ENCODE data around the gene ADA.

Gene ADA

DNA sequence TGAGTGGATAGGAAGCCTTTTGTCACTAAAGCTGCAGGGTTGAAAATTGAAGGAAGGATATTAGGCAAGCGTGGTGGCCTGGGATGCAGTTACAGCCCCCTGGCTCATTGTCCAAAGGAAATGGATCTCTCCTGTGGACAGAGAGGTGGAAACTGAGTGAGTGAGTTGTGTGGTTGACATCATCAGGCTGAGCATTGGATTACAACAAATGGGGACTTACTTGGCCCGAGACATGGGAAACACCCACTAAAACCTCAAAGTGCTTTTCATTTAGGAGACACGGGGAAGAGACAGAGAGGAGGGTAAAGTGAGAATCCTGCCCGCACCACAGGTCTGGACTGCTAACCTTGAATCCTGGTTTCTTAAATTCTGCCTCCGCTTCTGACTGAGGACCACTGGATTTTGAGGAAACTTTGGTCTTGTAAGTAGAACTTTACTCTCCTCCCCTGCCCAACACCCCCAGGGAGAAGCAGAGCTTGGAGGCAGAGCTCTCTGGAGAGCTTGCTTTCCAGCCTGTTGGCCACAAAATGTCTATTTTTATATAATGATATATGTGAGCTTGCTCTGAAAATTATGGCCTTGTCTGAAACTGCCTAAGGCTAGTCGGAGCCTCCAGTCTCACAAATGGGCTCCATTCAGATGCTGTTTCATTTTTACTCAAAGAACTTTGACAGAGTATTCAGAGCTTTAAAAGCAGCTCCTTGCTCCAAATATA is 69.0 kb downstream of the ADA start, which contains the start of gene PKIG:
PKIG (plus strand) TSS at position 269 of the 715 bp plus-strand sequence. CDS start 31,978 bp downstream, outside the sequence.
- no peak for DNase-seq (ENCODE audit: low read depth)
- no peak within 1 kb of the TSS for H3K4me3 ChIP-seq (ENCODE audit: low read depth, low read length)
- TF ChIP-seq, protein P1, sequence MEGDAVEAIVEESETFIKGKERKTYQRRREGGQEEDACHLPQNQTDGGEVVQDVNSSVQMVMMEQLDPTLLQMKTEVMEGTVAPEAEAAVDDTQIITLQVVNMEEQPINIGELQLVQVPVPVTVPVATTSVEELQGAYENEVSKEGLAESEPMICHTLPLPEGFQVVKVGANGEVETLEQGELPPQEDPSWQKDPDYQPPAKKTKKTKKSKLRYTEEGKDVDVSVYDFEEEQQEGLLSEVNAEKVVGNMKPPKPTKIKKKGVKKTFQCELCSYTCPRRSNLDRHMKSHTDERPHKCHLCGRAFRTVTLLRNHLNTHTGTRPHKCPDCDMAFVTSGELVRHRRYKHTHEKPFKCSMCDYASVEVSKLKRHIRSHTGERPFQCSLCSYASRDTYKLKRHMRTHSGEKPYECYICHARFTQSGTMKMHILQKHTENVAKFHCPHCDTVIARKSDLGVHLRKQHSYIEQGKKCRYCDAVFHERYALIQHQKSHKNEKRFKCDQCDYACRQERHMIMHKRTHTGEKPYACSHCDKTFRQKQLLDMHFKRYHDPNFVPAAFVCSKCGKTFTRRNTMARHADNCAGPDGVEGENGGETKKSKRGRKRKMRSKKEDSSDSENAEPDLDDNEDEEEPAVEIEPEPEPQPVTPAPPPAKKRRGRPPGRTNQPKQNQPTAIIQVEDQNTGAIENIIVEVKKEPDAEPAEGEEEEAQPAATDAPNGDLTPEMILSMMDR (IDR thresholded peaks at IDR 0.05; ENCODE audit: control insufficient read depth, extremely low read depth, insufficient read depth) = no peak

DNA sequence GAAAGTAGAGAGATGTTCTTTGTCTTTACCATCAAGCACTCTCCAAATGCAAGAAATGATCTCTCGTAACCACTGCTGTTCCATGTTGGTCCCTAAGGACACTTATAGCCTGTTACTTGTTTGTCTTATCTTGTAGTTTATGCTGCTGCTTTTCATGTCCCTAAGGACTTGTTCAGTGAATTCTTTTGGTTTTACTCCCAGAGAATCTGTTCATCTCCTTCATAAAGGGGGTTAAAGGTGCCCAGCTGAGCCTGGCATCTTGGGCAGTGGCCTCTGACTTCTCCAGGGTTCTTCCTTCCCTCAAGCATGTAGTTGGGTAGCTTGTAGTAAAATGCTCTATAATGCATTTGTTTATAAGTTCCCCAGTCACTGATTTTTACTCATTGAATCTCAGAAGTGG is 70.0 kb downstream of the ADA start:
- DNase-seq (ENCODE audit: low read depth) = no peak
- TF ChIP-seq, protein P1 (IDR thresholded peaks at IDR 0.05; ENCODE audit: control insufficient read depth, extremely low read depth, insufficient read depth) = no peak
- H3K4me3 ChIP-seq (ENCODE audit: low read depth, low read length) = no peak overlapping the region

DNA sequence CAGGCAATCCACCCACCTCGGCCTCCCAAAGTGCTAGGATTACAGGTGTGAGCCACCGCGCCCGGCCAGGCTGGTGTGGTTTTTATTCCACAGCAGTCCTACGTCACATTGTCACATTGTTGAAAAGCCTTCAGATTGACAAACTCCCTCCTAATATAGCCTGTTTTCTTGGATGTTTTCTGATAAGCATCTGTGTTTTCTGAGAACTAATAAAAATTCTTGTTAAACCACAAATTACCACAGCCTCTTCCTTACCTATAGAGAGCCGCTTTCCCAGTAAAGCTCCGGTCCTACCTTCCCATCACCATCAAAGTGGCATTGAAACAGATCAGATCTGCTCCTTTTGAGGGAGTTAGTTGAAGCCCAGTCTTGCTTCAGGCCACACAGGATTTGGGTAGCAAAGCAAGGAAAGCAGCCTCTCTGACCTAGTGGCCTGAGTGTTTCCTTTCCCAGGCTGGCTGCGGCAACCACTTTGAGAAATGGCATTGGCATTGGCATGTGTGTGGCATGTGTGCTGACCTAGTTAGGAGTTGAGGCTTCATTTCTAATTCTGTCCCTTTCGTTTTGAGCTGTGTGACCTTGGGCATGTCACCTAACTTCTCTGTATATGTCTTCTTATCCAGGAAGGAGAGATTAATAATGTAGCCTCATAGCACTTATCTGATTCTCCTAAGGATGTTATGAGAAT is 70.8 kb downstream of the ADA start:
- TF ChIP-seq, protein P1 (IDR thresholded peaks at IDR 0.05; ENCODE audit: control insufficient read depth, extremely low read depth, insufficient read depth) = no peak
- H3K4me3 ChIP-seq (ENCODE audit: low read depth, low read length) = no peak overlapping the region
- peak; percentile 53 for DNase-seq (ENCODE audit: low read depth)

DNA sequence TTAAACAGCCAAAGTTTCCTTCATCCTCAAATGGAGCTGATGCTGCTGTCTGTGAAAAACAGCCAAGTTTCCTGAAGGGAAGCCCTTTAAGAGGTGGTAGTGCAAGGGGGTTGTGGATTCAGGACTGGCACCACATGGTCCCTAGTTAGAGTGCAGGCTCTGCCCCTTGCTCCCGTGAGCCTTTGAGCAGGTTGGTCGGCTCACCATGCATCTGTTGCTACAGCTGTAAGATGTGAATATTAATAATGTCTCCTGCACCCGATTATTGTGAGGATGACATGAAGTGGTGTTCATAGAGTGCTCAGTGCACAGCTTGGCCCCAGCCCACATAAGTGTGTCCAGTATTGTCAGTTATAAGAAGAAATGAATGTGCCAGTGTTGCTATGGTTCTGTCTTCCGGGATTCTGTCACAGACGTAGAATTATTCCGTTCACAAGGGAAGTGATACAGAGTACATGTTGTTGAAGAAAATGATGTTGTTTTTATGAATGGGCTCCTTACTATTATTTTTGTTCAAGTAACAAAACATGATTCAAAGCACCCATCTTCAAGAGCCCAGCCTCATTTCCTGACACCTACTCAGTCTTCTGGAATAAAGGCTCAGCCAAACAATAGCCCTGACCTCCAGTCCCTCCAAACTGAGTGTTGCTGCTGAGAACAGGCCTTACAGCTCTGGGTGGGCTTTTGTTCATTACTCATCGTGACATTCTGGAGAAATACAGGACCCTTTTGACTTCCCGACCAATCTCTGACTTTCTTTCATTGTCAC is 72.0 kb downstream of the ADA start:
- H3K4me3 ChIP-seq (ENCODE audit: low read depth, low read length) = no peak overlapping the region
- DNase-seq (ENCODE audit: low read depth) = no peak
- TF ChIP-seq, protein P1 (IDR thresholded peaks at IDR 0.05; ENCODE audit: control insufficient read depth, extremely low read depth, insufficient read depth) = no peak

DNA sequence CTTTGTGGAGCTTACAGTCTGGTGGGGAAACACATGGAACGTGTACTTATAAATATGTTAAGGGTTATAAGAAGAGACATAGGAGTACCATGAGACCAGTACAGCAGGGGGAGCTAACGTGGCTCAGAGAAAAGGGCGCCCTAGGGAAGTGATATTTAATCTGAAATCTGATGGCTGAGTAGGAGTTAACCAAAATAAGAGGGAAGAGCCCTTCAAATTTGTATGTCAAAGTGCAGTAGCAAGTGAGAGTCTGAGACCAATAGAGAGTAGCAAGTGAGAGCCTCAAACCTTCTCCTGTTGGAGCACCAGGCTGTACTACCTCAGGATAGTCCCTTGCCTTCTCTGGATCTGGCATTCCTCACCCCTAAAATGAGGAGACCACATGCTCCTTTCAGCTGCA is 75.2 kb downstream of the ADA start:
- H3K4me3 ChIP-seq (ENCODE audit: low read depth, low read length) = no peak overlapping the region
- no peak for DNase-seq (ENCODE audit: low read depth)
- TF ChIP-seq, protein P1 (IDR thresholded peaks at IDR 0.05; ENCODE audit: control insufficient read depth, extremely low read depth, insufficient read depth) = no peak

DNA sequence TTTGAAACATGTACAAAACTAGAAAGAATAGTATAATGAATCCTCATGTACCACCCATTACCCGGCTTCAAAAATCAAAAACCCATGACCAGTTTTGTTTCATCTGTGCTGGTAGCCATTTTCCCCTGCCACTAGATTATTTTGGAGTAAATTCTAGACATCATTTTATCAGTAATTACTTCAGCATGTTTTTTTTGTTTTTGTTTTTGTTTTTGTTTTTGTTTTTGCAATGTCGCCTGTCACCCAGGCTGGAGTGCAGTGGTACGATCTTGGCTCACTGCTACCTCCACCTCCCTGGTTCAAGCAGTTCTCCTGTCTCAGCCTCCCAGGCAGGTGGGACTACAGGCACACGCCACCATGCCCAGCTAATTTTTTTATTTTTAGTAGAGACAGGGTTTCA is 77.1 kb downstream of the ADA start:
- no peak overlapping the region for H3K4me3 ChIP-seq (ENCODE audit: low read depth, low read length)
- DNase-seq (ENCODE audit: low read depth) = no peak
- TF ChIP-seq, protein P1 (IDR thresholded peaks at IDR 0.05; ENCODE audit: control insufficient read depth, extremely low read depth, insufficient read depth) = no peak
